HG03045 (cell line): Measurements from ENCODE around the gene KRTAP9-9.
"Not testable (repeated sequence)": the region's sequence is repeated elsewhere in the genome, so short reads cannot be mapped to it uniquely, and the experiment has no call there.

Experiments
- ATAC-seq: cut with Tn5 transposase; IDR thresholded peaks from one replicate; pipeline ENCODE4 v1.9.1; 2021; ENCODE audit warnings: mild to moderate bottlenecking, moderate library complexity; ENCODE audit not compliant: unreplicated experiment

Gene KRTAP9-9

GRCh38 chr17:41264599-41264998 is 9.4 kb downstream of the KRTAP9-9 start:
- ATAC-seq: no peak

GRCh38 chr17:41265078-41265477 is 9.9 kb downstream of the KRTAP9-9 start, which contains the start of gene KRTAP9-6:
TSS of gene KRTAP9-6 (plus strand) at chr17:41265378. CDS start at chr17:41265378, 0 bp downstream.
- no peak for ATAC-seq

- no peak for ATAC-seq
Observed at GRCh38 chr17:41267711-41268110, 12.5 kb downstream of the KRTAP9-9 start.

- not testable (repeated sequence) for ATAC-seq
Observed at GRCh38 chr17:41271323-41271722, 16.1 kb downstream of the KRTAP9-9 start.

GRCh38 chr17:41271858-41272257 is 16.7 kb downstream of the KRTAP9-9 start:
- no peak for ATAC-seq

- not testable (repeated sequence) for ATAC-seq
Observed at GRCh38 chr17:41275648-41276190, 20.5 kb downstream of the KRTAP9-9 start, which contains the start of gene KRTAP9-7. TSS of gene KRTAP9-7 (plus strand) at chr17:41275698. CDS start at chr17:41275698, 0 bp downstream.

- ATAC-seq: no peak
Observed at GRCh38 chr17:41278176-41278955, 23.2 kb downstream of the KRTAP9-9 start.

GRCh38 chr17:41284043-41284442 is 28.9 kb downstream of the KRTAP9-9 start:
- ATAC-seq: no peak

GRCh38 chr17:41284546-41284945 is 29.4 kb downstream of the KRTAP9-9 start:
- ATAC-seq: no peak

GRCh38 chr17:41287050-41287449 is 31.9 kb downstream of the KRTAP9-9 start:
- no peak for ATAC-seq

GRCh38 chr17:41294016-41294415 is 38.8 kb downstream of the KRTAP9-9 start:
- no peak for ATAC-seq

- ATAC-seq: no peak
Observed at GRCh38 chr17:41296846-41297245, 41.7 kb downstream of the KRTAP9-9 start.

- no peak for ATAC-seq
Observed at GRCh38 chr17:41298458-41299135, 43.4 kb downstream of the KRTAP9-9 start.

- no peak for ATAC-seq
Observed at GRCh38 chr17:41301204-41301790, 46.1 kb downstream of the KRTAP9-9 start.

GRCh38 chr17:41301916-41302901 is 47.0 kb downstream of the KRTAP9-9 start, which contains the start of gene KRTAP29-1:
TSS of gene KRTAP29-1 (minus strand) at chr17:41302851. CDS start at chr17:41302851, 0 bp downstream.
- ATAC-seq: no peak

- ATAC-seq: no peak
Observed at GRCh38 chr17:41302981-41303380, 47.8 kb downstream of the KRTAP9-9 start.

- no peak for ATAC-seq
Observed at GRCh38 chr17:41304091-41304490, 48.9 kb downstream of the KRTAP9-9 start.
